HEK293T (cell line): ENCODE results near the gene TMEM184A.
"Not testable (repeated sequence)": the region's sequence is repeated elsewhere in the genome, so short reads cannot be mapped to it uniquely, and the experiment has no call there.

Source experiments
- CTCF ChIA-PET: fragments of 350-600 bp; formaldehyde crosslinking; extraction: SDS; loops from one replicate; lab custom pipeline; 2021; ENCODE audit warnings: antibody characterized with exemption, inconsistent platforms; lab: Yijun Ruan, JAX
- POLR2A ChIA-PET: fragments of 350-600 bp; formaldehyde crosslinking; extraction: SDS; loops from one replicate; lab custom pipeline; 2020; ENCODE audit warnings: antibody characterized with exemption, inconsistent platforms; lab: Yijun Ruan, JAX
- DNase-seq: peaks from one replicate; pipeline ENCODE4 v3.0.0; 2012; ENCODE audit warnings: mixed read lengths; ENCODE audit errors: extremely low spot score
- ARNT ChIP-seq: fragments of 450-650 bp; IDR thresholded peaks from 2 replicates; pipeline ENCODE4 v1.6.1; 2017; ENCODE audit warnings: mild to moderate bottlenecking
- BHLHE40 ChIP-seq: fragments of 450-650 bp; IDR thresholded peaks from 2 replicates; pipeline ENCODE4 v1.6.1; 2016; ENCODE audit warnings: mild to moderate bottlenecking, moderate library complexity, borderline replicate concordance
- CTBP1 ChIP-seq: fragments of 450-650 bp; IDR thresholded peaks from 2 replicates; pipeline ENCODE4 v1.6.1; 2016; ENCODE audit warnings: borderline replicate concordance
- ELF4 ChIP-seq: fragments of 450-650 bp; IDR thresholded peaks from 2 replicates; pipeline ENCODE4 v1.6.1; 2017; ENCODE audit warnings: antibody characterized with exemption
- FOXA1 ChIP-seq: fragments of 450-650 bp; IDR thresholded peaks from 2 replicates; pipeline ENCODE4 v1.6.1; 2016; ENCODE audit warnings: mild to moderate bottlenecking
- FOXK2 ChIP-seq: fragments of 450-650 bp; IDR thresholded peaks from 2 replicates; pipeline ENCODE4 v1.6.1; 2016; ENCODE audit warnings: mild to moderate bottlenecking
- FOXM1 ChIP-seq: fragments of 450-650 bp; IDR thresholded peaks from 2 replicates; pipeline ENCODE4 v1.6.1; 2017; ENCODE audit warnings: mild to moderate bottlenecking, borderline replicate concordance
- HDGF ChIP-seq: fragments of 450-650 bp; IDR thresholded peaks from 2 replicates; pipeline ENCODE4 v1.6.1; 2017; ENCODE audit warnings: antibody characterized with exemption, borderline replicate concordance
- L3MBTL2 ChIP-seq: fragments of 450-650 bp; conservative IDR thresholded peaks from 2 replicates; pipeline ENCODE4 v1.6.1; 2016; ENCODE audit warnings: mild to moderate bottlenecking
- LEF1 ChIP-seq: fragments of 450-650 bp; IDR thresholded peaks from 2 replicates; pipeline ENCODE4 v1.6.1; 2017; ENCODE audit warnings: mild to moderate bottlenecking, borderline replicate concordance
- NFRKB ChIP-seq: fragments of 450-650 bp; IDR thresholded peaks from 2 replicates; pipeline ENCODE4 v1.6.1; 2016; ENCODE audit warnings: mild to moderate bottlenecking, moderate library complexity
- SP1 ChIP-seq: fragments of 450-650 bp; IDR thresholded peaks from 2 replicates; pipeline ENCODE4 v1.6.1; 2017
- SUZ12 ChIP-seq: fragments of 450-650 bp; IDR thresholded peaks from 2 replicates; pipeline ENCODE4 v1.6.1; 2016; ENCODE audit warnings: mild to moderate bottlenecking
- TARDBP ChIP-seq: fragments of 450-650 bp; IDR thresholded peaks from 2 replicates; pipeline ENCODE4 v1.6.1; 2016
- ZNF384 ChIP-seq: fragments of 450-650 bp; IDR thresholded peaks from 2 replicates; pipeline ENCODE4 v1.6.1; 2016
- TF ChIP-seq, protein P1 (sequence below): fragments of 450-650 bp; IDR thresholded peaks from 2 replicates; pipeline ENCODE4 v1.6.1; 2016

TMEM184A gene

DNA sequence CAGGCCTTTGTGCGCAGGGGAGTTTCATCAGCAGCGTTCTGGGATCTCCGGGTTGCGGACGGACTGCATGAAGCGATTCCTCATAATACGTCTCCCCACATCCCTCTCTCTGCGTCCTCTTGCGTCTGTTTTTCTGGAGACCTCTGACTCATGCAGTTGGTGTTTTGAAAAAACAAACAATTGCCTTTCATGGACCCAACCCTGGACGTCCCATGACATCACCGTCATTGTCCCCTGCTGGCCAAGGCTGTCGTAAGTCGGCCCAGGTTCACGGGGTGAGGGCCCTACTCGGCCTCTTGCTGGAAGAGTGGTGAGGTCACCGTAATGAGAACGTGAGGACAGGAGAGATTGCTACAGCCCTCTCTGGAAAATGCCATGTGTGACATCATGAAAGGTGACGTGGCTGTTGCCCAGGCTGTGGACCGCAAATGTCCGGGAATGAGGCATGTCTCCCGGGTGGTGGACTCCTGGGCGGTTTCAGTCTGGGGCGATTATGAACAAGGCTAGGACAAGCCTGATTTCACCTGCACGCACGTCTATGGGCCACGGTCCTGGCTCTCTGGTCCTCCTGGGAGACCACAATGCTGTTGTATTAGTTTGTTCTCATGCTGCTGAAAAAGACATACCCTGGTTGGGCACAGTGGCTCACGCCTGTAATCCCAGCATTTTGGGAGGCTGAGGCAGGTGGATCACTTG is 35.3 kb downstream of the TMEM184A start:
- CTCF ChIA-PET: interaction anchor here (0.6 kb wide), 1 partner anchor 593 kb away, joined by 3 read pairs; no protein-coding TSS in a partner anchor
- TF ChIP-seq CTBP1 (no peak; the same call in 1 of the 2 replicates), SUZ12 (no peak), BHLHE40 (no peak), NFRKB (no peak), ARNT (no peak), ZNF384 (no peak), SP1 (no peak), FOXK2 (no peak)
- TF ChIP-seq, protein P1, sequence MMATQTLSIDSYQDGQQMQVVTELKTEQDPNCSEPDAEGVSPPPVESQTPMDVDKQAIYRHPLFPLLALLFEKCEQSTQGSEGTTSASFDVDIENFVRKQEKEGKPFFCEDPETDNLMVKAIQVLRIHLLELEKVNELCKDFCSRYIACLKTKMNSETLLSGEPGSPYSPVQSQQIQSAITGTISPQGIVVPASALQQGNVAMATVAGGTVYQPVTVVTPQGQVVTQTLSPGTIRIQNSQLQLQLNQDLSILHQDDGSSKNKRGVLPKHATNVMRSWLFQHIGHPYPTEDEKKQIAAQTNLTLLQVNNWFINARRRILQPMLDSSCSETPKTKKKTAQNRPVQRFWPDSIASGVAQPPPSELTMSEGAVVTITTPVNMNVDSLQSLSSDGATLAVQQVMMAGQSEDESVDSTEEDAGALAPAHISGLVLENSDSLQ: no peak
- POLR2A ChIA-PET: interaction anchor here (1.5 kb wide), 1 partner anchor 10 kb away, joined by 4 read pairs; no protein-coding TSS in a partner anchor
- peak; percentile 53 for DNase-seq

DNA sequence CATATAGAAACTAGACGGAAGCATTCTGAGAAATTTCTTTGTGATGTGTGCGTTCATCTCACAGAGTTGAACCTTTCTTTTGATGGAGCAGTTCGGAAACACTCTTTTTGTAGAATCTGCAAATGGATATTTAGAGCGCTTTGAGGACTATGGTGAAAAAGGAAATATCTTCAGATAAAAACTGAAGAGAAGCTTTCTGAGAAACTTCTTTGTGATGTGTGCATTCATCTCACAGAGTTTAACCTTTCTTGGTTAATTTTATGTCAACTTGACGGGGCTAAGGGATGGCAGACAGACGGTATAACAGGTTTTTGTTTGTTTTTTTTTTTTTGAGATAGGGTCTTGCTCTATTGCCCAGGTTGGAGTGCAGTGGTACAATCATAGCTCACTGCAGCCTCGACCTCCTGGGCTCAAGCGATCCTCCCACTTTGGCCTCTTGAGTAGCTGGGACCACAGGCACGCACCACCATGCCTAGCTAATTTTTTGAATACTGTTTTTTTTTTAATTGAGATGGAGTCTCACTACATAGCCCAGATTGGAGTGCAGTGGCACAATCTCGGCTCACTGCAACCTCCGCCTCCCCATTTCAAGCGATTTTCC is 36.6 kb downstream of the TMEM184A start:
- CTCF ChIA-PET: interaction anchor here (0.6 kb wide), 1 partner anchor 526 kb away, joined by 3 read pairs; no protein-coding TSS in a partner anchor
- not testable (repeated sequence) for DNase-seq
- POLR2A ChIA-PET: interaction anchor here (0.5 to 1.5 kb wide), 2 partner anchors 8 to 39 kb away, joined by 3 to 4 read pairs; no protein-coding TSS in a partner anchor

DNA sequence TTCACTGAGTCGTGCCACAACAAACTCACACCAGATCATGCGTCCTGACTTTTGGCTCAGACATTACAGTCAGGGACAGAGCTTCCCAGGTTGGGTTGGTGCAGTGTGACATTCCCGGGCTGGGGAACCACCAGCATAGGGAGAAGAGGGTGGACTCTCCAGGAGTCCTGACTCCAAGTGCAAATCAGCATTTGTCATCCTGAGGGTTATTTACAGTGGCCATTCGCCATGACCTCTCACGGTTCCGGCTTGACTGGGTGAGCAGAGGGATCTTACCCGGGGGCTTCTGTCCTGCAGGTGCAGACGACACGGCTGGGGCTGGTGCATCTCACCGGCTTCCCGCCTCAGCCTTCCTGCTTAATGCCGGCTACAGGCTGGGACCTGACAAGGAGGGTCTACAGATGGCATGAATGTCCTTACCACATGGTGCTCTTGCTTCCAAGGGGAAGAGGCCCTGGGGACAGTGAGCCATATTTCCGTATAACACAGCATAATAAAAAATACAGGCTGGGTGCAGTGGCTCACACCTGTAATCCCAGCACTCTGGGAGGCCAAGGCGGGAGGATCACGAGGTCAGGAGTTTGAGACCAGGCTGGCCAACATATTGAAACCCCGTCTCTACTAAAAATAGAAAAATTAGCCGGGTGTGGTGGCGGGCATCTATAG is 39.3 kb downstream of the TMEM184A start:
- no peak for DNase-seq
- POLR2A ChIA-PET: no interaction called here
- TF ChIP-seq HDGF (no peak), ARNT (no peak), BHLHE40 (no peak), ELF4 (no peak), ZNF384 (no peak), LEF1 (no peak), NFRKB (no peak), L3MBTL2 (no peak), FOXK2 (no peak)
- CTCF ChIA-PET: no interaction called here

DNA sequence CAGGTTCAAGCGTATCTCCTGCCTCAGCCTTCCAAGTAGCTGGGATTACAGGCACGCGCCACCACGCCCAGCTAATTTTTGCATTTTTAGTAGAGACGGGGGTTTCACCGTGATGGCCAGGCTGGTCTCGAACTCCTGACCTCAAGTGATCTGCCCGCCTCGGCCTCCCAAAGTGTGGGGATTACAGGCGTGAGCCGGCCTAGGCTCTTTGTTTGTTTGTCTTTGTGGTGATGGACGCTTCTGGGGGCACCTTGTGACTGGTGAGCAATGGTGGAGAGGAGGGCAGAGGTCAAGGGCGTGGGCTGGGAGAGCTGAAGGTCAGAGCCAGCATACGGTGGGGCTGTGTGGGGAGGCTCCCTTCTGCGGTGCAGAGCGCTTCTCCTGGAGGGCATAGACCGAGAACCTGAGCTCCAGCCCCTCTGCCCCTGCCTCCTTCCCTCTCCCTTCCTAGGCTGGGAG is 40.5 kb downstream of the TMEM184A start:
- POLR2A ChIA-PET, DNase-seq, CTCF ChIA-PET: not testable (repeated sequence)

DNA sequence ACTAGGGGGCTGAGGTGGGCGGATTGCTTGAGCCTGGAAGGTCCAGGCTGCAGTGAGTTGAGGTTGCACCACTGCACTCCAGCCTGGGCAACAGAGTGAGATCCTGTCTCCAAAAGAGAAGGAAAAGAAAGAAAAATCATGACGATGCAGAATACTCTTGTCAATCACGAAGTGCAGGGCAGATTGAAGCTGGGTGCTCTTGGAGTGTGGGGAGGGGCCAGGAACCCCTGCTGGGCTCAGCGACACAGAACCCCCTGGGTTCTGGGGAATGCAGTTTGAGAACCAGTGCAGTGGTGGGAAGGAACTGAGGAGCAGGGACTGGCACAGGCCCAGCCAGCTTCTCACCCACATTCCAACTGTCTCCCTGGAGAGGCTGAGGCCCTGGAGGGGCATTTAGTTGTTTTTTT is 41.0 kb downstream of the TMEM184A start:
- TF ChIP-seq, protein P1: no peak
- no peak for TF ChIP-seq FOXM1
- TF ChIP-seq ZNF384: no peak
- TF ChIP-seq FOXA1: no peak
- TF ChIP-seq CTBP1: no peak
- TF ChIP-seq BHLHE40: no peak
- no peak for TF ChIP-seq HDGF
- TF ChIP-seq ELF4: no peak
- no peak for TF ChIP-seq LEF1
- CTCF ChIA-PET: no interaction called here
- no peak for DNase-seq
- POLR2A ChIA-PET: no interaction called here

DNA sequence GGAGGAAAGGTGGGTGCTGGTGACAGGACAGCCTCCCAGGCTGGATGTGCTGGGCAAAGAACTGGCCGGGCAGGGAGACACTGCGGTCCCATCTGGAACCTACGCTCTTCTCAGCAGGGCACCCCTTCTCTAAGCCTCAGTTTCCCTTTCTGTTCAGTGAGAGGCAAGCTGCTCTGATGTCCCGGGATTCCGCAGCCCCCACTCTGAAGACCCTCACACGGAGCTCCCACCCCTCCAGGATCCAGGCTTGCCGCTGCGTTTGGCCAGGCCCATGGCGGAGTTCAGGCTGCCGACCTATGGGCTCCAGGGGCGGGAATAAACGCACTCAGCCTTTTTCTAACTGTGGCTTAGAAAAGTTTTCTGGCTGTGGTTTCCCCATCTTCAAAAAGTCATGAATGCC is 41.6 kb downstream of the TMEM184A start:
- CTCF ChIA-PET: no interaction called here
- no peak for TF ChIP-seq SUZ12
- POLR2A ChIA-PET: no interaction called here
- DNase-seq: no peak

DNA sequence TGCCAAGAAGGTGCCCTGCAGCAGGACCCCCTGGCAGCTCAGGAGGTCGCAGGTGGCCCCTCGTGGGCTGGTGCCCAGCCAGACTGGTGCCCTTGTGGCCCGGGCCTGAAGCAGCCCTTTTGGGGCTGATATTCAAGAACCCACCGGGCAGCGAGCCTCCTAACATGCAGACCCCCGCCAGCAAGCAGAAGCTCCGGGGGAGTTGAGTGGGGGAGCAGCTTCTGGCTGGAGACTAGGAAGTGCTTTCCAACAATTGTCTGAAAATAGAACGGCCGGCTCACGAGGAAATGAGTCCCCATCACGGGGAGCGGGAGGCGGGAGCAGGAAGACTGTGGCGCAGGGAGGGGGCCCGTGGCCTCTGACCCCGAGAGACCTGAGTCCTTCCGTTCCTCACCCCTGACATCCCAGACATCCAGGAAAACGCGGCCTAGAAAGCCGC is 42.3 kb downstream of the TMEM184A start:
- TF ChIP-seq NFRKB: no peak
- no peak for TF ChIP-seq FOXA1
- TF ChIP-seq FOXM1: no peak
- no peak for TF ChIP-seq TARDBP
- no peak for TF ChIP-seq ELF4
- no peak for TF ChIP-seq BHLHE40
- ChIA-PET CTCF (no interaction called here), POLR2A (no interaction called here)
- DNase-seq: no peak
